ENCODE data around the gene ADAMTS2.
"Not testable (repeated sequence)": the region's sequence is repeated elsewhere in the genome, so short reads cannot be mapped to it uniquely, and the experiment has no call there.

The ADAMTS2 gene

DNA sequence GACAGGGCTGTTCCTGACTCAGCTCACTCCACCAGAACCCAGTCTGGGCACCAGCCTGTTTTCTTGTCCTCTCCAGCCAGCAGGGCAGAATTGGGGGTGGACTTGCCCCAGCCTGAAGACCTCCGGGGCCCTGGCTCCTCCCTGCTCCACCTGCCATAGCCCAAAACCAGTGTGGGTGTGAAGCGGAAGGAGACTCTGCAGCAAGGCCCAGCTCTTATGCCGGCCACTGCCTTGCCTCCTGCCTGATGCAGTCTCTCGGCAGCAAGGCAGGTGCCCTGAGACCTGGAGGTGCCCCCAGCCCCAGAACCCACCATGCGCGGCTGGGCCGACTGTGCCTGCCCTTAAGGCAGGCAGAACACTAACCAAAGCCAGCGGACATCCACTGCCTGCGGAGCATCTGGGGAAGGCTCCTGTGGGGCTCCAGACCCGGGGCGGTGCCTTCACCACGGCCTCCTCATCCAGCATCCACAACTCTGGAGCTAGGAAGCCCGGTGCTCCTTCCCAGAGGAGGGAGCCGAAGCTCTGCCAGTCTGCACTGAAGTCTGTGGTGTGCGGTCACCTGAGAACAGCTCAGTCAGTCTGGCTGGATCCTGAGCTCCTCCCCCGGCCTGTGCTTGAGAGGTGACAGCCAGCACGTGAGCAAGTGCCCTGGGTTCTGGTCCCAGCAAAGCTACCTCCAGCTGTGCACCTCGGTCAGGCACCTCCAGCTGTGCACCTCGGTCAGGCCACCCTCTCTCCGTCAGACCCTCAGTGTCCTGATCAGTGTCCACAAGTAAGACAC is 116.7 kb downstream of the ADAMTS2 start:
- no peak for DNase-seq

DNA sequence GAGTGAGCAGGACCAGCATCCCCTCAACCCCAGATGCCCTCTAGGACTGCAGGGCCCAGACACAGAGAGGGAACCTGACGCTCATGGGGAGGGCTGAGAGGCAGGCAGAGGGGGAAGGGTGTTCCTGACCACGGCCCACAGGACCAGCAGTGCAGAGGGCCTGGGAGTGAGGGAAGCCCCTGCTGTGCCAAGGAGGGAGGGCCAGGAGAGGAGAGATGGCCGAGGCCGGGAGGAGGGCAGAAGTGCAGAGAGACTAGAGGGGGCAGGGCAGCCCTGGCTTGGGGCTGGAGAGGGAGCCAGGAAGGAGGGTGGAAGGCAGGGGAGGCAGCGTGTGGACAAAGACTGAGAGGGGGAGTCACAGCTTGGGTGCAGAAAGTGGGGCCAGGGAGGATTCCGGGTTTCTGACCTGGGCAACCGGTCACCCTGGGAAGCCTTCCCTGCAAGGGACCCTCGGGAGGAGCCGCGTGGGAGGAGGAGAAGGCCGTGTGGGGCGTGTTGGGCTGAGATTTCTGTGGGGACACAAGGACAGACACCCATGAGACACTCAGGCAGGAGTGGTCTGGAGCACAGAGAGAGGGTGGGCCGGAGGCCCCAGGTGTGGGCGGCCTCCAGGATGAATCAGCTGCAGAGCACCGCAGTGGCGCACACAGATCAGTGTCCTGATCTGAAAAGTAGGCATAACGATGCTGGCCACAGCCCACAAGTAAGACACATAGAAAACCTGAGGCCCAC is 117.5 kb downstream of the ADAMTS2 start:
- DNase-seq, result no peak

DNA sequence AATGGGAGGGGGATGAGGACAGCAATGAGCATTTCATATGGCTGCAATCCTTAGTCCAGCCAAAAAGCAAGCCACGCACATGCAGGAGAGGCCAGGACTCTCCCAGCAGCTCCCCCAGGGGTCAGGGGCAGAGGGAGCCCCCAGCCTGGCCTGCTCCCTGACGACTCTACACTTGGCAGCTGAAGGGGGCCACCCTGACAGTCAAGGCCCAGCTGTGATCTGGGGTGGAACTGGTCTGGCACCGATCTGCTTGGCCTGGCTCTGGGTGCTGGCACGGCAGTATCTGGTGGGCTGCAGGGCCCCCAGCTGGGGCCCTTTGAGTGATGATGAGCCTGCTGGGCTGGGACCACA is 118.1 kb downstream of the ADAMTS2 start:
- no peak for DNase-seq

DNA sequence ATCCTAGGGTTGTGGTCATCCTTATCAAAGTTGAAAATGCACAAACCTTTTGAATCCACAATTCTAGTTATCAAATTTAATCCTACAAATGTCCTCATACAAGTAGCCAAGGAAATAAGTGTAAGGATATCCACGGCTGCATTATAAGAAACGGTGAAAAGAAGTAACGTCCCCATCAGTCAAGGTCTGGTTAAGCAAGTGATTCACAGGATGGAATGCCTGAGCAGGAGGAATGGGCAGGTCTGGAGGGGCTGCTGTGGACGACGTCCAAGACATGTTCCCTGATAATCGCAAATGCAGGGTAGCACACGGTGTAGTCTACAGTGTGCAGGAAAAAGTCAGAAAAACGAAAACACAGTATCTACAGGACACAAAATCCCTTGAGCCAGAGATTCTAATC is 118.6 kb downstream of the ADAMTS2 start:
- no peak for DNase-seq

DNA sequence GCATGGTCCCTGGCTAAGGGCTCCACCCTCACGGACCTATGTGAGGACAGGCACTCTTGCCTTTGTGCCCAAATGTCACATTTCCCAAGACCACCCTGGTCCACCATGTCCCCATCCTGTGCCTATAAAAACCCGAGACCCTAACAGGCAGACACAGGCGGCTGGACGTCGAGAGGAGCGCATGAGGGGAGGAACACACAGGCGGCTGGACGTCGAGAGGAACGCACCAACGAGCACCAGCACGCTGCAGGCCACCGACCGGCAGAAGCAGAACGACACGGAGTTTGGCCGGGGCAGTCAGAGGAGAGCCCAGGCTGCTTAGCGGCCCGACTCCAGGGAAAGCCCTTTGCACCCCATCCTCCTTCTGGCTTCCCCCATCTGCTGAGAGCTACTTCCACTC is 119.9 kb downstream of the ADAMTS2 start:
- DNase-seq, result no peak

DNA sequence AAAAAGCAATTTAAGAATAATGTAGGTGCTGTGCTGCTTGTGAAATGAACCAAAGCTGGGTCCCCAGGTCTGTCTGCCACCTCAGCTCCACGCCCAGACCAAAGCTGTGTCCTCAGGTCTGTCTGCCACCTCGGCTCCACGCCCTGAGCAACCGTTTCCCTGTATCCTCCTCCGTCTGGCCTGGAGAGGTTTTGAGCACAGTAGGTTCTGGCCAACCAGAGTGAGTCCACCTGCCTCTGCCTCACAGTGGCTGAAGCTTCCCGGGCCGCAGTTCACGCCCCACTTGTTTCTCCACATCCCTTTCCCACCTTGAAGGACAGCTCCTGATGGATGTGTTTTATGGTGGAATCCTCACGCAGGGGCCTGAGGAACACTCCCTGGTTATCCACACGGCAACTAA is 120.5 kb downstream of the ADAMTS2 start:
- DNase-seq, result no peak

DNA sequence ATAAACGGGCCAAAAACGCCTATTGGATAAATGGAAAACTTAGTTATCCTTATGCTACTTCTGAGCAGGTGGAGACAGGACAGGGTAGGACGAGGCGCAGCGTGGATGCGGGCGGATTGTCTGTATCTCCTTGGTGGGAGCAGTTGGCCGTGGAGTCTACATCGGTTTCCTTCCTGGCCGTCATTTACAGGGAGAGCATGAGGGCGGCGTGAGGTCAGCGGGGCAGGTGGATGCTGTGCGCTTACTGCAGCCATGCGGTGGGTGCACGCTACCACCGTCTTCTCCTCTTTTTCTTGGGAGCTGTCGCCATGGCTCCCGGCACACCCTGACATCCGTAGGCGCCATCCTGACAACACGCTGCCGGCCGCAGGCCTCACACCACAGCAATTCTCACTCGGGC is 121.3 kb downstream of the ADAMTS2 start:
- DNase-seq, result no peak

DNA sequence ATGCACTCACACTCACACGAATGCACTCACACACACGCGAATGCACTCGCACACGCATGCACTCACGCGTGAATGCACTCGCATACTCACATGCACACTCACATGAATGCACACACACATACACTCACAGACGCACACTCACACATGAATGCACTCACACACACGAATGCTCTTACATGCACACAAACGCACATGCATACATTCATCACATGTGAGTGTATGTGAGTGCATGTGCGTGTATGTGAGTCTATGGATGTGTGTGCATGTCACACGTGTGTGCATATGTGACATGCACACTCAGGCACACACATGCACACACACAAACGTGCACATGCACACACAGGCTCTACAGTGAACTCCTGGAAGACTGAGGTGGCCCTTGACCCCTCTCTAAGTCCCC is 121.7 kb downstream of the ADAMTS2 start:
- no peak for DNase-seq

DNA sequence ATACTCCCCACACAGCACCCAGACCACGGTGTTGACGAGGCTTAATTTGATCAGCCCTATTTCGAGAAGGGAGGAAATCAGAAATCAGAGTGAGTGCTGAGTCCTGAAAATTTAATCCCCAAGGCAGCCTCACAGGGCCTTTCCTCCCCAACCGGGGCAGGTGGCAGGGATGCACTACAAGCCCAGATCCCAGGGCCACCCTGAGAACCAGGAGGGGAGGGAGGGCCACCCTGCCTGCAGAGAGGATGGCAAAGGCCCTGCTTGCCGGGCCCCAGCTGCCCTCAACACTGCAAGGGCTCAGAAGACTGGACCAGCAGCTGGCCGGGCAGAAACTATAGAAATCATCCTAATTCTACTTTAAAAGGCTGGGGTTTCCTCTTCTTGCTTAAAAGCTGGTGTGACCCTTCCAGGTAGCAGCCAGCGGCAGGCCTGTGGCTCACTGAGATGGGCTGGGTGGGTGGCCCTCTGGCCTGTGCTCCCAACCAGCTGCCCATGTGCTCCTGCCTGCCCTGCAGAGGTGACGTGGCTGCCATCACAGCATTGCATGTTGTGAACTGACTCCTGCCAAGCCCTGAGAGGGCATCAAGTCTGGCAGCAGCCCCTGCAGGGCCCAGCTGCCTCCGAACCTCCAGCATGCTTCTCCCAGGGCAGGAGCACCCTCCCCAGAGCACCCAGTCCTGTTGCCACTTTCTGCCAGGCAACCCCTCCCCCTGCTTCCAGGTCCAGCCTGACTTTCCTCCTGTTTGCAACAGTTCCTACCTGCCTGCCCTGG is 122.8 kb downstream of the ADAMTS2 start:
- no peak for DNase-seq

DNA sequence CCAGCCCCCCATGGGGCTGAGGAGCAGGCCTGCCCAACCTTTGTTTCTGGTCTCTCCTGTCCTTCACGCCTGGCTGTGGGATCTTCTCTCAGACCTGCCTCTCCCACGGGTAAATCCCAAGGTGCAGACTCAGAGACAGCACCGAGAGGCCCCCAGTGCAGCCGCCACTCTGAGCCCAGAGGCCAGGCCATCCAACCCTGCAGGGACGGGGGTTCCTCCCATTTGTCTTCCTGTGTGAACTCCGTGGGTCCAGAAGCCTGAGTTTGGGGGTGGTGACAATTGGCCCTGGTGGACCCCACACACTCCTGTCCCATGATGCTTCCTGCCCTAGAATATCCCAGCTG is 123.4 kb downstream of the ADAMTS2 start:
- DNase-seq, result no peak

DNA sequence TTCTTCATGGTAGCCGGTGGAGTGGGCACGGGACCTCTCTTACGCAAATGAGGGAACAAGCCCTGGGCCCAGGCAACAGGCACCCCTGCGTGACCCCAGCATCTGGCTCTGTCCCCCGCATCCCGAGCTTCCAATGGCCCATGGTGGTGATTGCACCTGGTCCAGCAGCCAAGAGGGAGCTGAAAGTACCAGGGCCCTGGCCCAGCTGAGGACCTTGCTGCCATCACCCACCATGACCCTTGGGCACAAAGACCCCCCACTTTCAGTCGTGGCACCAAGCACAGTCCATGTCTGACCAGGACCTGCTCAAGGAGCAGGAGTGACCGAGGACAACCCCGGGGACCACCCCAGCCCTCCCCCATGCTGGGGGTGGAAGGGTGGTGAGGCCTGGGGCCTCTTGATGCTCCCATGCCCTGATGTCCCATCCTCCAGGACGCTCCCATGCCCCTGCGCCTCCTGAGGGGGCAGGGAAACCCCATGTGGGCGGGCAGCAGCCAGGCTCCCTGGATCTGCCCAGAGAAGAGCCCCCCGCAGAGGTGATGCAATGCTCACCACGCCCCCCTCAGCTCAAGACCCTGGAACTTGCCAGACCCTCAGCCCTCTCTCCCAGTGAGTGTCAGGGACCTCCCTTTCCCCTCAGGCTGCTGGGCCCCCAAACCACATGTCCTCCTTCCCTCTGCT is 123.9 kb downstream of the ADAMTS2 start:
- no peak for DNase-seq

DNA sequence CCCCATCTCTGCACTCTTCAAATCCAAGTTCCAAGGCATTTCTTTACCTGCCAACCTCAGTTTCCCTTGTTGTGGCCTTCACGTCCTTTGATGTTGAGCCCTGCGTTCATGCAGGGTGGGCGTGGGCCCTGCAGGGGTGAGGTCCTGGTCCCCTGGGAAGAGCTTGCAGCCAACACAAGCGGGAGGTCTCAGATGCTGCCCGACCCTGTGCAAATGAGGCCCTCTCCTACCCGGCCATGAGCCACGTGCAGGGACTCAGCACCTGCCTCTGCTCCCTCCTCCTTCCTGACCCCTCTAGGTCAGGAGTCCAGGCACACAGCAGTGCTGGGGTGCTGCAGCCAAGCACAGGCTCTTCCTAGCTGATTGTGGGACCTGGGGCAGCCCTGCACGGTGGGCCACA is 124.5 kb downstream of the ADAMTS2 start:
- DNase-seq, result no peak

DNA sequence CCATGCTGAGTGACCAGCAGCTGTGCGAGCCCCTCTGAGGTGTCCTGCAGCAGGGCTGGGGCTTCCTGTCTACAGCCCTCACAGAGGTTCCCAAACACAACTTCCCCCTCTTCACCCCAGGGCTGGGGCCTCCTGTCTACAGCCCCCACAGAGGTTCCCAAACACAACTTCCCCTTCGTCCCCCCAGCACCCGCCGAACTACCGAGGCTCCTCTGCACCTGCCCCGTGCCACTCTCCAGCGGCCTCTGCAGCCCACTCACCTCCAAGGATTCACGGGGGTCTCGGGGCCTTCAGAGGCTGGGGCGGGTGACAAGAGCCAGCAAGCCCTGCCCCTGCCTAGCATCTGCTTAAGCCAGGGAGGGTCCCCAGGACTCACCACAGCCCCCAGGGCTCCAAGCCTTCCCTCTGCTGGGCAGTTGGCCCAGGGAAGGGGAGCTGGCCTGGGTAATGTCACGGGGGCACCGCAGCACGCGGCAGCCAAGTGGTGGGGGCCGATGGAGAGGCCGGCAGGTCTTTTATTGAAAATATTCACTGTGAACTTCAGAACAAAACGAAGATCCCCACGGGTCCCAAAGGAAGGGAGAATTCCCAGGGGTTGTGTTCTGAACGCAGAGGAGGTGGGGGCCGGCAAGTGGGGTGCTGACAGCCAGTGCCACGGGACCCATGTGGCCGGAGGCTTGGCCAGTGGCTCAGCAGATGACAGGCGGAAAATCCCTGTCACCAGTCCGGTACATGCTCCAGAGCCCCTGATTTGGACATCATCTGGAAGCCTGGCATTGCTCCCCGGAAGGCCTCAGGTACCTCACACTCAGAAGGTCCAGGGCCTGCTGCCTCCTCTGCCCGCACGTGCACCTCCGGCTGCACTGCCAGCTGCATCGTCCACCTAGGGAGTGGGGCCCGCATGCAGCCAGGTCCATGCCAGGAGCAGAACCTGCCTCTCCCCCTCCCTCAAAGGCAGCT is 125.3 kb downstream of the ADAMTS2 start:
- no peak for DNase-seq

DNA sequence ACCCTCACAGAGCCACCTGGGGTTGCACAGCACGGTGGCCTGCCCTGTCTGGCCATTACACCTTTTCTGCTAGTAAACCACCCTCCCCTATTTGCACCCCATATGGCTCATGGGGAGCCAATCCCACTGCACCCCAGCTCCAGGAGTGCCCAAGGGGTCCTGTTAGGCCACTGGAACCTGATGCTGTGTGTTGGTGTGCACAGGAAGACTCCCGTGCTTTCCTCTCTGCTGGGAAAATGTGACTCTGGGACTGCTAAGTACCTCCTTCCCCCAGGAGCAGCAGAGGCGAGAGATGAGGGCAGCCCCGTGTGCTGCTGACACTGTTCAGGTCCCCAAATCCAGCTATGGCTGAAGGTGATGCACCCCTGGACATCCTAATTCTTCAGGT is 126.3 kb downstream of the ADAMTS2 start:
- DNase-seq, result no peak

DNA sequence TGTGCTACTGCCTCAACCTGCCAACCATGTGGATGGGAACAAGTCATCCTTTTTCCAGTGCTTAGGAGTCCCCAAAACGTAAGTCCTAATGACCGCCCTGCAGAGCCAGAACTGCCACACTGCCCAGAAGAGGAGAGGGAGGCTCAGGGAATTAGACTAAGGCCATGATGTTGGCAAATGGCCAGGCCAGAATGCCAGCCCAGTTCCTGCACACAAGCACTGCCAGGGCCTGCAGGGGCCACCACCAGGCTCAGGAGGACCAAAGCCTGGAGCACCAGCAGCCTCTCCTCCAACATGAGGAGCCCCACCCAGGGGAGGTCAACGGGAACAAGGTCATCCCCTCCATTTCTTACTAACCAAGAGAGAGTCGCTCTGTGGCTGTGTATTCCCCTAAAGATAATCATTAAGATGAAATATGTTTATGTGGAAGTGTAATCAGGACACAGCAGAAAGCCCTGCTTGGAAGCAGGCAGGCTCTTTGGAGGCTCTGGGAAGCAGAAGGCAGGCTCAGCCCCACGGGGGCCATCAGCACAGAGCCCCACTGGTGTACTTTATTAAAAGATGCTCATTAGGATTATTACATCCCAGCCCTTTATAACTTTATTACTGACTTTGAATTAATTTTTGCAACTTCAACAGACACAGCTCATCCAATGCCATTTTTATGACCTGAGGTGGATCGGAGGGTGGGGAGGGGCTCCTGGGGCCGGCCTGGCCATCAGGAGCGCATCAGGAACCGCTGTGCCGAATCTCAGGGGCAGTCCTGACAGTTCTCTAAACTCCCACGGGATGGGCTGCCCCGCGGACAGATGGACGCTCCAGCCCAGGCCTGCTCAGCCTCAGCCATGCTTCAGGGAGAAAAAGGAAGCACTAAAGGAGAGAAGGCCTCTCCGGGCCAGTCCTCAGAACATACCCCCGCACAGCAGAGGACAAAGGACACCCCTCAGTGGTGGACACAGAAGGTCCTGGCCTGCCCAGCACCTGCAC is 127.0 kb downstream of the ADAMTS2 start:
- no peak for DNase-seq

DNA sequence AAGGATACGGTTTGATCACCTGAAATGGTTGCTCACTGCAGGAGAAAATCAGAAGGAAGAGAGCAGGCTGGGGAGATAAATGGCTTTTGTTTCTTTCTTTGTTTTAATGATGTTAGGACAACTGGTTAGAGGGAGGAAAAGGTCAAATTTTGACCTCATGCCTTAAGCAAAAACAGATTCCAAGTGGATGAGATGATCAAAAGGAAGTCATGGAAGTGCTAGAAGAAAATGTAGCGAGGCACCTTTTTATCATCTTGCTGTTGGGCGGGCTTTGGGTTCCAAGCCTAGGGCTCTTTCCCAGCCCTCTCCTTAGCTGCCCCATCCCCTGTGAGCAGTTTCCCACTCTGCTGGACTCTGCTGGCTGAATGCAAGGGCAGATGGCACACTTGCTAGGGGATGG is 127.9 kb downstream of the ADAMTS2 start:
- no peak for DNase-seq

DNA sequence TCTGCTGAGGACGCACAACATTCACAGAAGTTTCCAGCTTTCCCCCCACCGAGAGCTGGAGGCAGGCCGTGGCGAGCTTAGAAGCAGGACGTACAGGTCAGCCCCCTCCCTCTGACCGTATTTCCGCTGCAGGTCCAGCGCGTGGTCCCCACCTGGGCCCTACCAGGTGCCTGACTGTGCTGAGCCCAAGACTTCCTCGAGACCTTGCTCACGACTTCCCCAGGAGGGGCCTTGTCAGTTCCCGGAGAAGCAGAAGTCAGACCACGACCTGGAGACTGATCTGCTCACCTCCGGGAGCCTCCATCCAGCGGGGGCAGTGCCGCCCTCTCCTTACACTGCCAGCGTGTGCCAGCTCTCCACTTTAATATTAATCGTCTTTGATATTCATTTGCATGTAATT is 128.9 kb downstream of the ADAMTS2 start:
- DNase-seq, result not testable (repeated sequence)

DNA sequence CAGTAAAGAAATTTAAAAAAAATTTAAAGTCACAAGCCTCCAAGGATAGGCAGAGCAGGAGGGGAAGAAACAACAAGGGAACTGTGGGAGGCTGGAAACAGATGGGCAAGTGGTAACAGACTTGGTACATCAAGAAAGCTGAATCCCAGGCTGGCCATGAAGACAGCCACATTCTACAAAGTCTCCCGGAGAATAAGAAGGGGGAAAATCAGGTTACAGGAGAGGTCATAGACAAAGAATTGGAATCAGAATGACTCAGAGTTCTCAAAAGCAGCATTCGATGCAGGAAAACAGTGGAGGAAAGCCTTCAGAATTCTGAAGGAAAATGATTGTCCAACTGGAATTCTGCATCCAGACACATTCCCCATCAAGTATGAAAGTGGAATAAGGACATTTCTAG is 129.7 kb downstream of the ADAMTS2 start:
- DNase-seq, result no peak

DNA sequence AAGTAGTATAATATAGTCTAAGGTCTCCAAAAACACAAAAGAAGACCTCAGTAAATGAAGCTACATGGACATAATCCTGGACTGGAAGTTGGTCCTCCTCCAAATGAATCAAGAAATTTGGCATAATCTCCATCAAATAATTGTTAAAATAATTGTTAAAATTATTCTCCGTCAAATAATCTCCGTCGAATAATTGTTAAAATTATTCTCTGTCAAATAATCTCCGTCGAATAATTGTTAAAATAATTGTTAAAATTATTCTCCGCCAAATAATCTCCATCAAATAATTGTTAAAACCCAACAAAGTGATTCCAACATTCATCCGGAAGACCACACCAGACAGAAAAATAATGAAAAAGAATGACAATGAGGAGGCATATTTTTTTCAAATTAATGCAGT is 130.6 kb downstream of the ADAMTS2 start:
- DNase-seq, result no peak

DNA sequence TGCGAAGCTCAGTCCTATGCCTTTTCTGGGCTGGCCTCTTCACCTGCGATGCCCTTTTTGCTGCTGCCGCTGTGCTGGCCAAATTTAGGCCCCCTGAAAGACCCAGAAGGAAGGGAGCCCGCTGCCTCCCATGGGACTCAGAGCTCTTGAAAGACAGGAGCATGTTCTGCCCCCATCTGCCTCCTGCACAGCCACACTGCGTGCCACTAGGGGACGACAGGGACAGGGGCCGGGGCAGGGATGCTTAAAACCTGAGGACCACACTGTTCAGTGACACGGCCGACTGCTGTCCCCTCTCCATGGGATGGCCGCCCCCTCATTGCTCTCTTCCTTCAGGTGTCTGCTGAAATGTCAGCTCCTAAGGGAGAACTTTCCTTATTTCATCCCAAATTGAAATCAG is 132.4 kb downstream of the ADAMTS2 start:
- DNase-seq, result no peak

DNA sequence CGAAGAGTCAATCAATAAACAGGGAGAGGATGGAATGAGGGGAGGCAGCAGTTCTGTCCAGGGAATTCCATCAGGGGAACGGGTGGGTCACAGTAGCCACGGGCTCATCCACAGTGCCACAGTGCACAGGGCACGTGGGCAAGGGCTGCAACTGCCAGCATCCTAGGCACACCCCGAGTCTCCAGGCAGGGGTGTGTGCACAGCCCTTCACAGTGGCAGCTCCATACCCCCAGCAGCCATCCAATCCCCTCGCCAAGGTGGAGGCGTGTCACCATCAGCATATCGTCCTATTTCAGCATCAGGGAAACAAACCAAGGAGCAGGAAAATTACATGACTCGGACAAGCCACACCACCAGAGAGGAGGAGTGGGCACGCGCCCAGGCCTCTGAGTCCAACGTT is 133.6 kb downstream of the ADAMTS2 start:
- DNase-seq, result no peak
